HUES6 (cell line): ENCODE results near the gene TMEM132D.

ENCODE experiments used
- H3K27ac ChIP-seq: 2 replicates; pipeline ENCODE4 v1.7.0; 2013; ENCODE audit warnings: low read depth, mild to moderate bottlenecking, low read length, inconsistent platforms
- H3K27me3 ChIP-seq: 2 replicates; pipeline ENCODE4 v1.6.1; 2013; ENCODE audit warnings: low read length; ENCODE audit not compliant: control insufficient read depth, insufficient read depth
- H3K36me3 ChIP-seq: 2 replicates; pipeline ENCODE4 v1.6.1; 2013; ENCODE audit warnings: low read length; ENCODE audit not compliant: control insufficient read depth, insufficient read depth
- H3K4me1 ChIP-seq: 2 replicates; pipeline ENCODE4 v1.6.1; 2013; ENCODE audit warnings: low read length; ENCODE audit not compliant: control insufficient read depth, insufficient read depth
- H3K4me3 ChIP-seq: 2 replicates; pipeline ENCODE4 v1.5.1; 2013; ENCODE audit warnings: low read depth, low read length
- H3K9ac ChIP-seq: one replicate; pipeline ENCODE4 v1.6.1; 2013; ENCODE audit warnings: mild to moderate bottlenecking, low read length
- H3K9me3 ChIP-seq: 2 replicates; pipeline ENCODE4 v1.6.1; 2013; ENCODE audit warnings: low read depth, low read length; ENCODE audit not compliant: control insufficient read depth, insufficient read depth

The TMEM132D gene

DNA sequence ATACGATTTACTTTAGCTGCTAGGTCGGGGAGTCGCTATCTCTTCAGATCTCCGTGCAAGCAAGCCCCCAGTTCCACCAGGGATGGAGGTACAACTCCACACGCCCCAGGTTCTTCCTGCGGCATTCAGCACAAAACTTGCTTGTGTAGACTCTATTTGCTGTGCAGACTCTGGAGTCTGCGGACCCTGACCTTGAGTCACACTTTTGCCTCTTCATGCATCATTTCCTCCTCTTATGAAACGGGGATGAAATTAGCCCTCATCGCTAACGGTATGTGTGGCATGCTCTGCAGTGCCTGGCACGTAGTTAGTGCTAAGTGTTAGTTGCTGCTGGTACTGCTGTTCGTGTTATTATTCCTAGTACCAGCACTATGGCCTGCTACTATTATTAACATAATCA, 84.4 kb downstream of the TMEM132D start:
- Histone ChIP-seq H3K27ac (no peak overlapping the region), H3K36me3 (no peaks in the 10 kb centered on the region), H3K4me3 (no peak overlapping the region), H3K27me3 (no peaks in the 10 kb centered on the region), H3K9ac (no peak overlapping the region), H3K4me1 (no peaks in the 10 kb centered on the region), H3K9me3 (no peaks in the 10 kb centered on the region; the same call in 1 of the 2 replicates)

- H3K27ac ChIP-seq = no peak overlapping the region
- H3K9ac ChIP-seq = no peak overlapping the region
- no peaks in the 10 kb centered on the region for H3K36me3 ChIP-seq
- no peak overlapping the region for H3K4me3 ChIP-seq
- no peaks in the 10 kb centered on the region for H3K4me1 ChIP-seq
- no peaks in the 10 kb centered on the region for H3K9me3 ChIP-seq
- H3K27me3 ChIP-seq = no peaks in the 10 kb centered on the region
Measured at GRCh38 chr12:129815846-129816245, 88.0 kb downstream of the TMEM132D start.

DNA sequence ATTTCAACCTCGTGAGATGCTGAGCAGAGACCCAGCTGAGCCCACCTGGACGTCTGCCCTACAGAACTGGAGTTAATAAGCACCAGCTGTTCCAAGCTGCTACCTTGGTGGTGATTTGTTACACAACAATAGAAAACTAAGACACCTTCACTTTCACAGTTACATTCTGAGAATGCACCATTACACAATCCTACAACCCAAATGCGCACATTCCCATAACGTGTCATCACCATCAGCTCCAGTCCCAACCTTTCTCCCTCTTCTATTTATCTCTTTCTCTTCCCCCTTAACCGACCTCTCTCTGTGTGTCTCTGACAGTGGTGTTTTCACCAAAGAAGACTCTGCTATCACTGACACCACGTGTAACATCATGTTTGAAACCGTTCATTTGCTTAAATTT, 91.9 kb downstream of the TMEM132D start:
- H3K9ac ChIP-seq = no peak overlapping the region
- H3K36me3 ChIP-seq = no peaks in the 10 kb centered on the region
- no peak overlapping the region for H3K4me3 ChIP-seq
- no peak overlapping the region for H3K27ac ChIP-seq
- H3K27me3 ChIP-seq = no peaks in the 10 kb centered on the region
- H3K4me1 ChIP-seq = no peaks in the 10 kb centered on the region
- no peaks in the 10 kb centered on the region for H3K9me3 ChIP-seq

GRCh38 chr12:129807136-129807535, 96.7 kb downstream of the TMEM132D start:
- Histone ChIP-seq H3K9ac (no peak overlapping the region), H3K36me3 (no peaks in the 10 kb centered on the region), H3K27me3 (no peaks in the 10 kb centered on the region), H3K27ac (no peak overlapping the region), H3K9me3 (no peaks in the 10 kb centered on the region), H3K4me1 (no peaks in the 10 kb centered on the region), H3K4me3 (no peak overlapping the region)

DNA sequence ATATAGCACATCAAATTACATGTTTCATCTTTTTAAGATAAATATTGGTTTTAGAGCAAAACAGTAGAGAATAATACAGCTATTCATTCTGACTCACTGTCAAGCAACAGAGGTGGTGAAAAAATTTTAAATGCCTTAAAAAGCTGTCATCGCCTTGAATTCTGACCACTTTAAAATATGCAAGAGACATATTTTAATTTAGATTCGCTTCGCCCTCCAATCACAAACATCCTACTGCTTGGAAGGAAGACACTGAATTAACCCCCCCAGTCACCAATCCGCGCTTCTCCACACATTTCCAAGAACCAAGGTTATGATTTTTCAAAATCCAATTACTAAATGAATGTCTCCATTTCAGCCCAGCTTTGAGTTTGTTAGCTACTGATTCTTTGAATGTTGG, 112.4 kb downstream of the TMEM132D start:
- Histone ChIP-seq H3K4me1 (peaks cover 20% of the 10 kb centered on the region), H3K27ac (no peak overlapping the region), H3K27me3 (no peaks in the 10 kb centered on the region), H3K36me3 (no peaks in the 10 kb centered on the region), H3K9ac (no peak overlapping the region), H3K9me3 (0 out of 2 replicates have a peak, but pooled peaks cover 3% of the 10 kb centered on the region), H3K4me3 (no peak overlapping the region)

DNA sequence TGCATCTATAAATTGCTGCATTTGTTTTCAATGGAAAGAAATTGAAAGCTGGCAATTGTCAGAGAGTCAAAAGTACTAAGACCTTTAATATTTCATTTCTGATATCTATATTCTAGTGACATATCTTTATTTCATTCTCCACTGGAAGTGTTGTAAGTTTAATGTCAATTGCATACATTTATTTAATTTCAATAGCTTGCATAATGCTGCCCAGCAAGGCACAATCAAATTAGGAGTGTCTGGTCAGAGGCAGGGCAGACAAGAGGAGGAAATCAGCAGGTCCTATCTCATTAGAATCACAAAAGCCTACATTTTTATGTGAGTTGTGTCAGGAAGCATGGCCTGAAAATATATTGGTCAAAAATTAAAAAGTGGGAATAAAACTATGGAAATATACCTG, 112.9 kb downstream of the TMEM132D start:
- Histone ChIP-seq H3K27ac (no peak overlapping the region), H3K27me3 (no peaks in the 10 kb centered on the region), H3K4me3 (no peak overlapping the region), H3K9ac (no peak overlapping the region), H3K9me3 (0 out of 2 replicates have a peak, but pooled peaks cover 3% of the 10 kb centered on the region), H3K4me1 (peaks cover 20% of the 10 kb centered on the region), H3K36me3 (no peaks in the 10 kb centered on the region)

DNA sequence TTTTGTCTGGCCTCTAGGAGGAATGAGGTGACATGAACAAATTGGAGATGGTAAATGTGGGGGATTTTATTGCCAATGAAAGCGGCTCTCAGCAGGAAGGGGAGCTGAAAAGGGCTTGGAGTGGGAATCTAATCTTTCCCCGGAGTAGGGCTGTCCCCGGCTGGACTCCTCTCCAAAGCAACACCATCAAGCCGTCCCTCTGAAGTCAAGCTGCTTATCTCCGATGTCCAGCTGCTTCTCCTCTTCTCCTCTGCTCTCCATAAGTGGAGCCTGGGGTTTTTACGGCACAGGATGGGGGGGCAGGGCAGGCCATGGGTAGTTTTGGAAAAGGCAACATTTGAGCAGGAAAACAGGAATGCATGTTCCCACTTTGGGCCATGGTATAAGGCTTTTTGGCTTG, 113.5 kb downstream of the TMEM132D start:
- H3K4me3 ChIP-seq = no peak overlapping the region
- H3K27ac ChIP-seq = no peak overlapping the region
- H3K36me3 ChIP-seq = no peaks in the 10 kb centered on the region
- H3K9ac ChIP-seq = no peak overlapping the region
- H3K27me3 ChIP-seq = no peaks in the 10 kb centered on the region
- 0 out of 2 replicates have a peak, but pooled peaks cover 3% of the 10 kb centered on the region for H3K9me3 ChIP-seq
- peaks cover 20% of the 10 kb centered on the region for H3K4me1 ChIP-seq

- H3K27me3 ChIP-seq = no peaks in the 10 kb centered on the region
- H3K27ac ChIP-seq = no peak overlapping the region
Measured at GRCh38 chr12:129789921-129790320, 113.9 kb downstream of the TMEM132D start.

GRCh38 chr12:129788506-129789084, 115.2 kb downstream of the TMEM132D start:
- Histone ChIP-seq H3K4me1 (peaks cover 20% of the 10 kb centered on the region), H3K36me3 (no peaks in the 10 kb centered on the region), H3K27me3 (no peaks in the 10 kb centered on the region), H3K27ac (no peak overlapping the region), H3K9ac (no peak overlapping the region), H3K4me3 (no peak overlapping the region), H3K9me3 (0 out of 2 replicates have a peak, but pooled peaks cover 3% of the 10 kb centered on the region)

More at GRCh38 chr12:129789921-129790320, 113.9 kb downstream of the TMEM132D start:
- Histone ChIP-seq H3K4me3 (no peak overlapping the region), H3K9me3 (0 out of 2 replicates have a peak, but pooled peaks cover 3% of the 10 kb centered on the region), H3K9ac (no peak overlapping the region), H3K36me3 (no peaks in the 10 kb centered on the region), H3K4me1 (peaks cover 20% of the 10 kb centered on the region)

GRCh38 chr12:129779989-129780388, 123.8 kb downstream of the TMEM132D start:
- H3K9ac ChIP-seq = no peak overlapping the region
- no peak overlapping the region for H3K4me3 ChIP-seq
- peaks cover 14% of the 10 kb centered on the region for H3K4me1 ChIP-seq
- H3K27ac ChIP-seq = no peak overlapping the region
- no peaks in the 10 kb centered on the region for H3K9me3 ChIP-seq
- no peaks in the 10 kb centered on the region for H3K27me3 ChIP-seq
- H3K36me3 ChIP-seq = no peaks in the 10 kb centered on the region

GRCh38 chr12:129779033-129779432, 124.8 kb downstream of the TMEM132D start:
- H3K36me3 ChIP-seq = no peaks in the 10 kb centered on the region
- no peaks in the 10 kb centered on the region for H3K9me3 ChIP-seq
- peaks cover 14% of the 10 kb centered on the region for H3K4me1 ChIP-seq
- no peaks in the 10 kb centered on the region for H3K27me3 ChIP-seq
- no peak overlapping the region for H3K27ac ChIP-seq
- no peak overlapping the region for H3K9ac ChIP-seq
- no peak overlapping the region for H3K4me3 ChIP-seq
